ENCODE data around the gene GRK5. TPM values are rescaled to one million over a fixed set of nuclear protein-coding genes. Genes with fewer than 3 reads are reported as not detected.

GRK5 gene
- total RNA-seq, 4 donors from 2014 or later: 9.2 to 27.3 (median 15.0) TPM

DNA sequence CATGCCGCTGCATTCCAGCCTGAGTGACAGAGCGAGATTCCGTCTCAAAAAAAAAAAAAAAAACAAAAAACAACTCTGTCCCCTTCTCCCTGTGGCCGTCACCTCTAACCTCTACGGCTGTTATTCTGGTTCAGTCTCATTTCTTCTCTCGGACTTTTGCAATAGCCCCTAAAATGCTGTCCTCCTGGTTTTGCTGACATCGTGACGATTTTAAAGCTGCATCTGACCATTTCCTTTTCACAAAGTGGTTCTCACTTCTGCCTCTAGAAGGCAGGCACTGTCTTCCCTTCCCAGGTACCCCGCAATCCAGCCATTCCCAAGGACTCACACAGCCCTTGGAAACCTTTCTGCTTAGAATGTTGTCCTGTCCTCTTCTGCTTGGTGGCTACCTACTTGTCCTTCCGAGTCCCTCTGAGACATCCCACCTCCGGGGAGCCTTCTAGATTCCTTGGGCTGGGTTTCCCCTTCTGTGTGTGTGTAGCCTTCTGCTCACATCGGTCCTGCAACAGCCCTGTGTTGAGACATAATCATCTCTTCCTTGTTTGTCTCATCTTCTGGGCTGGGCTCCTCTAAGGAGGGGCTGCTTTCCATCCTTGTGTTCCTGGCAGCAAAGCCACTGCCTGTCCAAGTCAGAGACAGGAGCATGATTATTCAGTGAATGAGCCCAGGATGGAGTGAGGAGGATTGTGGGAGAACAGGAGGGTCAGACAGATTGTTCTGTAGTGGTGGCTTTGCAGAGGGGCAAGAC lies 83.1 kb downstream of the GRK5 start:
- intact Hi-C loops (cut with DNase I): no loop called here
- 64 to 68% methylated on average over 12 of the region's 12 CpGs for WGBS, 2 donors
- no peak overlapping the region for H3K27ac ChIP-seq

GRCh38 chr10:119291223-119291900 lies 84.0 kb downstream of the GRK5 start:
- intact Hi-C loops (cut with DNase I): no loop called here
- no peak for DNase-seq
- Histone ChIP-seq H3K4me1 (peaks cover 36 to 46% of the 10 kb centered on the region in 2 donors), H3K27ac (no peak overlapping the region), H3K4me3 (replicated peaks in 1 of 3) (no peak overlapping the region), H3K36me3 (no peaks in the 10 kb centered on the region), H3K27me3 (no peaks in the 10 kb centered on the region), H3K9me3 (no peaks in the 10 kb centered on the region)
- 75 to 76% methylated on average over 6 of the region's 6 CpGs for WGBS, 2 donors
- TF ChIP-seq POLR2A (IDR thresholded peaks at IDR 0.05): no peak
- TF ChIP-seq, protein P1, sequence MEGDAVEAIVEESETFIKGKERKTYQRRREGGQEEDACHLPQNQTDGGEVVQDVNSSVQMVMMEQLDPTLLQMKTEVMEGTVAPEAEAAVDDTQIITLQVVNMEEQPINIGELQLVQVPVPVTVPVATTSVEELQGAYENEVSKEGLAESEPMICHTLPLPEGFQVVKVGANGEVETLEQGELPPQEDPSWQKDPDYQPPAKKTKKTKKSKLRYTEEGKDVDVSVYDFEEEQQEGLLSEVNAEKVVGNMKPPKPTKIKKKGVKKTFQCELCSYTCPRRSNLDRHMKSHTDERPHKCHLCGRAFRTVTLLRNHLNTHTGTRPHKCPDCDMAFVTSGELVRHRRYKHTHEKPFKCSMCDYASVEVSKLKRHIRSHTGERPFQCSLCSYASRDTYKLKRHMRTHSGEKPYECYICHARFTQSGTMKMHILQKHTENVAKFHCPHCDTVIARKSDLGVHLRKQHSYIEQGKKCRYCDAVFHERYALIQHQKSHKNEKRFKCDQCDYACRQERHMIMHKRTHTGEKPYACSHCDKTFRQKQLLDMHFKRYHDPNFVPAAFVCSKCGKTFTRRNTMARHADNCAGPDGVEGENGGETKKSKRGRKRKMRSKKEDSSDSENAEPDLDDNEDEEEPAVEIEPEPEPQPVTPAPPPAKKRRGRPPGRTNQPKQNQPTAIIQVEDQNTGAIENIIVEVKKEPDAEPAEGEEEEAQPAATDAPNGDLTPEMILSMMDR (IDR thresholded peaks at IDR 0.05): no peak

More for the DNA sequence above, 83.1 kb downstream of the GRK5 start:
- DNase-seq: no peak
- no peaks in the 10 kb centered on the region for H3K27me3 ChIP-seq
- peaks cover 45 to 55% of the 10 kb centered on the region in 2 donors for H3K4me1 ChIP-seq
- no peaks in the 10 kb centered on the region for H3K9me3 ChIP-seq
- H3K4me3 ChIP-seq (replicated peaks in 1 of 3): no peak overlapping the region
- H3K36me3 ChIP-seq: no peaks in the 10 kb centered on the region
- no peak for TF ChIP-seq POLR2A (IDR thresholded peaks at IDR 0.05)
- TF ChIP-seq, protein P1 (IDR thresholded peaks at IDR 0.05): no peak

GRCh38 chr10:119292968-119293760 lies 85.8 kb downstream of the GRK5 start:
- TF ChIP-seq, protein P1 (IDR thresholded peaks at IDR 0.05): no peak
- no peak for TF ChIP-seq POLR2A (IDR thresholded peaks at IDR 0.05)
- Histone ChIP-seq H3K27me3 (no peaks in the 10 kb centered on the region), H3K27ac (no peak overlapping the region), H3K36me3 (no peaks in the 10 kb centered on the region), H3K9me3 (no peaks in the 10 kb centered on the region), H3K4me1 (peaks cover 21 to 29% of the 10 kb centered on the region in 2 donors), H3K4me3 (replicated peaks in 1 of 3) (no peak overlapping the region)
- 87 to 91% methylated on average over 11 of the region's 11 CpGs for WGBS, 2 donors
- DNase-seq: no peak
- intact Hi-C loops (cut with DNase I): no loop called here

- H3K4me1 ChIP-seq: peaks cover 9 to 12% of the 10 kb centered on the region in 2 donors
- intact Hi-C loops (cut with DNase I): no loop called here
- TF ChIP-seq, protein P1 (IDR thresholded peaks at IDR 0.05): no peak
- no peak for TF ChIP-seq POLR2A (IDR thresholded peaks at IDR 0.05)
Observed at GRCh38 chr10:119296703-119297102, 89.3 kb downstream of the GRK5 start.

More at GRCh38 chr10:119296703-119297102, 89.3 kb downstream of the GRK5 start:
- no peak overlapping the region for H3K27ac ChIP-seq
- H3K36me3 ChIP-seq: no peaks in the 10 kb centered on the region
- no peak overlapping the region for H3K4me3 ChIP-seq (replicated peaks in 1 of 3)
- no peaks in the 10 kb centered on the region for H3K27me3 ChIP-seq
- DNase-seq: no peak
- H3K9me3 ChIP-seq: no peaks in the 10 kb centered on the region
- WGBS, 2 donors: 97 to 100% methylated on average over 4 of the region's 4 CpGs

Data from thyroid gland (tissue), 4 donors.